K562 (cell line): ENCODE data around the gene CDC42EP1. TPM values are rescaled to one million over a fixed set of nuclear protein-coding genes. Genes with fewer than 3 reads are reported as not detected.

Experiments
- ERF ChIP-seq: fragments of 450-650 bp; formaldehyde crosslinking; IDR thresholded peaks from 2 replicates; pipeline ENCODE4 v1.4.0; 2020; ENCODE audit warnings: mild to moderate bottlenecking, mixed read lengths
- ETS2 ChIP-seq: IDR thresholded peaks from 2 replicates; pipeline ENCODE4 v1.6.1; 2016; ENCODE audit warnings: borderline replicate concordance, missing genetic modification characterization, mild to moderate bottlenecking, moderate library complexity, missing compliant biosample characterization; ENCODE audit not compliant: poor library complexity, severe bottlenecking
- FOXA1 ChIP-seq: fragments of 450-650 bp; IDR thresholded peaks from 2 replicates; pipeline ENCODE4 v1.6.1; 2016; ENCODE audit warnings: mild to moderate bottlenecking, borderline replicate concordance
- ILK ChIP-seq: fragments of 450-650 bp; IDR thresholded peaks from 2 replicates; pipeline ENCODE4 v1.6.1; 2016; ENCODE audit warnings: missing genetic modification characterization, low read depth, mild to moderate bottlenecking, missing compliant biosample characterization, moderate library complexity, borderline replicate concordance
- NUFIP1 ChIP-seq: fragments of 450-650 bp; IDR thresholded peaks from 2 replicates; pipeline ENCODE4 v1.6.1; 2018; ENCODE audit not compliant: partially characterized antibody
- STAT5A ChIP-seq: IDR thresholded peaks from 2 replicates; pipeline ENCODE4 v1.6.1; 2012; ENCODE audit warnings: low read length, inconsistent platforms, borderline replicate concordance
- TOE1 ChIP-seq, 2 experiments: fragments of 450-650 bp in 1 of 2; sonication (generic) in 1 of 2; formaldehyde crosslinking in 1 of 2; IDR thresholded peaks; 2 replicates each; pipeline versions ENCODE4 v1.7.1 to v1.8.0; 2016 to 2022; ENCODE audit warnings: borderline replicate concordance in 2 of 2, mild to moderate bottlenecking in 2 of 2, antibody characterized with exemption in 1 of 2, inconsistent platforms in 1 of 2, low read depth in 1 of 2, missing genetic modification reagents in 1 of 2, moderate library complexity in 1 of 2
- ZNF121 ChIP-seq: sonication (generic); formaldehyde crosslinking; conservative IDR thresholded peaks from 2 replicates; pipeline ENCODE4 v1.8.0; 2022; ENCODE audit warnings: missing genetic modification reagents
- polyA plus RNA-seq, 8 experiments: library from polyadenylated mRNA; depleted of rRNA in 4 of 8; stranded (reverse) in 5 of 8; unstranded in 3 of 8; fragments of >200 nt; fragmentation: Nextera tagmentation in 2 of 8; fragmentation: Illumina TruSeq in 1 of 8; extraction: Ambion mirVana in 2 of 8; extraction: Trizol in 1 of 8; gene quantifications; 2 replicates each; pipeline versions ENCODE4 v1.2.1 to v1.2.3, GENCODE V29; 2011 to 2014; ENCODE audit warnings: inconsistent platforms in 1 of 8, missing spikeins in 1 of 8
- total RNA-seq, 7 experiments: library from RNA; depleted of rRNA in 6 of 7; stranded (reverse); fragments of >200 nt in 6 of 7; fragmentation: Illumina TruSeq in 2 of 7; extraction: Trizol in 2 of 7; gene quantifications; 2 replicates each; pipeline versions ENCODE4 v1.2.1 to v1.2.3, GENCODE V29; 2011 to 2021; ENCODE audit warnings: low replicate concordance in 1 of 7
- TF ChIP-seq, protein P1 (sequence below): fragments of 450-650 bp; formaldehyde crosslinking; conservative IDR thresholded peaks from 2 replicates; pipeline ENCODE4 v1.4.0; 2022; ENCODE audit warnings: mild to moderate bottlenecking, missing genetic modification characterization
- TF ChIP-seq, protein P2 (sequence below), 2 experiments: fragments of 450-650 bp; formaldehyde crosslinking in 1 of 2; IDR thresholded peaks; 2 replicates each; pipeline versions ENCODE4 v1.4.0 to v1.6.1; 2014 to 2020; ENCODE audit warnings: mild to moderate bottlenecking in 2 of 2, borderline replicate concordance in 1 of 2, low read depth in 1 of 2
- TF ChIP-seq, protein P3 (sequence below): sonication (generic); formaldehyde crosslinking; IDR thresholded peaks from 2 replicates; pipeline ENCODE4 v1.8.1; 2023; ENCODE audit warnings: mild to moderate bottlenecking, missing genetic modification reagents
- TF ChIP-seq, protein P4 (sequence below): fragments of 250-450 bp; sonication (Bioruptor Pico); IDR thresholded peaks from 2 replicates; pipeline ENCODE4 v1.8.0; 2021; ENCODE audit warnings: moderate library complexity, mild to moderate bottlenecking, inconsistent platforms

Gene CDC42EP1
- total and polyA plus RNA-seq, 9 of the 15 experiments (the other 6 are each of a cell fraction or from before 2014, with no cell fraction given), result 0.67 to 70.2 (median 7.3) TPM

DNA sequence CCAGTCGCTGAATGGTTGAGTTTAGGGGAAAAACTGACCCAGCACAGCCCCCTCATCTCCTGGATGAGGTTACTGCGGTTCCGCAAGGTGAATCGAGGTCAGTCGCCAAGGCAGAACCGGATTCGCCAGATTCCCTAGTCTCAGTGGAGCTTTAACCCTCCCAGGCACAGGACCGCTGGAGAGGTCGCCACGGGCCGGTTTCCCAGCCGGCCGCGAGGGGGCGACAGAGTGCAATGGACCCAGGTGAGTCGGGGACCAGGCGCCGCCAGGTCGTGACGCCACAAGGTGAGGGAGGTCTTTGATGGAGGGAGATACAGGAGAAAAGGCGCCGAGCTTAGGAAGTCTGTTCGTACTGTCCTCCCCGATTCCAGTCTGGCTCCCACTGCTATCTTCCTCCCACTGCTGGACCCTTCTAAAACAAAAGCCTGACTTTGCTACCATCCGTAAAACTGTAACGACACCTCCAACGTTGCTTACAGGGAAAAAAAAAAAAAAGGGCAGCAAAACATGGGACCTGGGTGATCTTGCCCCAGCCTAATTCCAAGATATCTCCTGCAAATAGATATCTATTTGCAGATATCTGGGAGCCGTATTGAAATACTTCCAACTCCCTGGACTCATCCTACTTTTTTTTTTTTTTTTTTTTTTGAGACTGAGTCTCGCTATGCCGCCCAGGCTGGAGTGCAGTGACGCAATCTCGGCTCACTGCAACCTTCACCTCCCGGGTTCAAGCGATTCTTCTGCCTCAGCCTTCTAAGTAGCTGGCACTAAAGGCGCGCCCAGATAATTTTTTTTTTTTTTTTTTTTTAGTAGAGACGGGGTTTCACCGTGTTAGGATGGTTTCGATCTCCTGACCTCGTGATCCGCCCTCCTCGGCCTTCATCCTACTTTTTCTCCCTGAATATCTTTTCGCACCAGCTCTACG, 47.0 kb downstream of the CDC42EP1 start (continued):
- TF ChIP-seq, protein P1, sequence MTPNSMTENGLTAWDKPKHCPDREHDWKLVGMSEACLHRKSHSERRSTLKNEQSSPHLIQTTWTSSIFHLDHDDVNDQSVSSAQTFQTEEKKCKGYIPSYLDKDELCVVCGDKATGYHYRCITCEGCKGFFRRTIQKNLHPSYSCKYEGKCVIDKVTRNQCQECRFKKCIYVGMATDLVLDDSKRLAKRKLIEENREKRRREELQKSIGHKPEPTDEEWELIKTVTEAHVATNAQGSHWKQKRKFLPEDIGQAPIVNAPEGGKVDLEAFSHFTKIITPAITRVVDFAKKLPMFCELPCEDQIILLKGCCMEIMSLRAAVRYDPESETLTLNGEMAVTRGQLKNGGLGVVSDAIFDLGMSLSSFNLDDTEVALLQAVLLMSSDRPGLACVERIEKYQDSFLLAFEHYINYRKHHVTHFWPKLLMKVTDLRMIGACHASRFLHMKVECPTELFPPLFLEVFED (CRISPR knock-in tag), result no peak
- TF ChIP-seq, protein P2, sequence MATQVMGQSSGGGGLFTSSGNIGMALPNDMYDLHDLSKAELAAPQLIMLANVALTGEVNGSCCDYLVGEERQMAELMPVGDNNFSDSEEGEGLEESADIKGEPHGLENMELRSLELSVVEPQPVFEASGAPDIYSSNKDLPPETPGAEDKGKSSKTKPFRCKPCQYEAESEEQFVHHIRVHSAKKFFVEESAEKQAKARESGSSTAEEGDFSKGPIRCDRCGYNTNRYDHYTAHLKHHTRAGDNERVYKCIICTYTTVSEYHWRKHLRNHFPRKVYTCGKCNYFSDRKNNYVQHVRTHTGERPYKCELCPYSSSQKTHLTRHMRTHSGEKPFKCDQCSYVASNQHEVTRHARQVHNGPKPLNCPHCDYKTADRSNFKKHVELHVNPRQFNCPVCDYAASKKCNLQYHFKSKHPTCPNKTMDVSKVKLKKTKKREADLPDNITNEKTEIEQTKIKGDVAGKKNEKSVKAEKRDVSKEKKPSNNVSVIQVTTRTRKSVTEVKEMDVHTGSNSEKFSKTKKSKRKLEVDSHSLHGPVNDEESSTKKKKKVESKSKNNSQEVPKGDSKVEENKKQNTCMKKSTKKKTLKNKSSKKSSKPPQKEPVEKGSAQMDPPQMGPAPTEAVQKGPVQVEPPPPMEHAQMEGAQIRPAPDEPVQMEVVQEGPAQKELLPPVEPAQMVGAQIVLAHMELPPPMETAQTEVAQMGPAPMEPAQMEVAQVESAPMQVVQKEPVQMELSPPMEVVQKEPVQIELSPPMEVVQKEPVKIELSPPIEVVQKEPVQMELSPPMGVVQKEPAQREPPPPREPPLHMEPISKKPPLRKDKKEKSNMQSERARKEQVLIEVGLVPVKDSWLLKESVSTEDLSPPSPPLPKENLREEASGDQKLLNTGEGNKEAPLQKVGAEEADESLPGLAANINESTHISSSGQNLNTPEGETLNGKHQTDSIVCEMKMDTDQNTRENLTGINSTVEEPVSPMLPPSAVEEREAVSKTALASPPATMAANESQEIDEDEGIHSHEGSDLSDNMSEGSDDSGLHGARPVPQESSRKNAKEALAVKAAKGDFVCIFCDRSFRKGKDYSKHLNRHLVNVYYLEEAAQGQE (IDR thresholded peaks at IDR 0.05; ENCODE audit: borderline replicate concordance), result peak; percentile 46; the same call in 1 of the 2 replicates
- TF ChIP-seq, protein P2 (CRISPR knock-in tag; IDR thresholded peaks at IDR 0.05; ENCODE audit: low read depth), result no peak
- TF ChIP-seq STAT5A, result no peak
- no peak for TF ChIP-seq ETS2 (tag)
- TF ChIP-seq FOXA1, result no peak
- TF ChIP-seq ILK (tag), result no peak
- TF ChIP-seq NUFIP1, result no peak
- TF ChIP-seq TOE1 (IDR thresholded peaks at IDR 0.05; ENCODE audit: borderline replicate concordance), result no peak
- no peak for TF ChIP-seq TOE1 (CRISPR knock-in tag; IDR thresholded peaks at IDR 0.05; ENCODE audit: borderline replicate concordance, low read depth)
- no peak for TF ChIP-seq ERF (CRISPR knock-in tag)
- TF ChIP-seq, protein P3, sequence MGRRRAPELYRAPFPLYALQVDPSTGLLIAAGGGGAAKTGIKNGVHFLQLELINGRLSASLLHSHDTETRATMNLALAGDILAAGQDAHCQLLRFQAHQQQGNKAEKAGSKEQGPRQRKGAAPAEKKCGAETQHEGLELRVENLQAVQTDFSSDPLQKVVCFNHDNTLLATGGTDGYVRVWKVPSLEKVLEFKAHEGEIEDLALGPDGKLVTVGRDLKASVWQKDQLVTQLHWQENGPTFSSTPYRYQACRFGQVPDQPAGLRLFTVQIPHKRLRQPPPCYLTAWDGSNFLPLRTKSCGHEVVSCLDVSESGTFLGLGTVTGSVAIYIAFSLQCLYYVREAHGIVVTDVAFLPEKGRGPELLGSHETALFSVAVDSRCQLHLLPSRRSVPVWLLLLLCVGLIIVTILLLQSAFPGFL (CRISPR knock-in tag), result no peak
- TF ChIP-seq, protein P4, sequence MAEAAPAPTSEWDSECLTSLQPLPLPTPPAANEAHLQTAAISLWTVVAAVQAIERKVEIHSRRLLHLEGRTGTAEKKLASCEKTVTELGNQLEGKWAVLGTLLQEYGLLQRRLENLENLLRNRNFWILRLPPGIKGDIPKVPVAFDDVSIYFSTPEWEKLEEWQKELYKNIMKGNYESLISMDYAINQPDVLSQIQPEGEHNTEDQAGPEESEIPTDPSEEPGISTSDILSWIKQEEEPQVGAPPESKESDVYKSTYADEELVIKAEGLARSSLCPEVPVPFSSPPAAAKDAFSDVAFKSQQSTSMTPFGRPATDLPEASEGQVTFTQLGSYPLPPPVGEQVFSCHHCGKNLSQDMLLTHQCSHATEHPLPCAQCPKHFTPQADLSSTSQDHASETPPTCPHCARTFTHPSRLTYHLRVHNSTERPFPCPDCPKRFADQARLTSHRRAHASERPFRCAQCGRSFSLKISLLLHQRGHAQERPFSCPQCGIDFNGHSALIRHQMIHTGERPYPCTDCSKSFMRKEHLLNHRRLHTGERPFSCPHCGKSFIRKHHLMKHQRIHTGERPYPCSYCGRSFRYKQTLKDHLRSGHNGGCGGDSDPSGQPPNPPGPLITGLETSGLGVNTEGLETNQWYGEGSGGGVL (CRISPR knock-in tag), result no peak
- TF ChIP-seq ZNF121, result no peak
